PC-9 (cell line): Measurements from ENCODE around the gene AKAP5. TPM values are rescaled to one million over a fixed set of nuclear protein-coding genes. Genes with fewer than 3 reads are reported as not detected.

Source experiments
- BruUV-seq: library from RNA; stranded (reverse); fragments of 400-500 nt; replicated peaks from 2 replicates; lab custom pipeline; 2021; lab: Mats Ljungman, UMichigan
- CTCF ChIA-PET: fragments of 300-600 bp; sonication (Branson Sonifier 250); formaldehyde crosslinking; loops from one replicate; lab custom pipeline; 2022; ENCODE audit warnings: antibody characterized with exemption; lab: Charles Lee
- POLR2A ChIA-PET: fragments of 300-600 bp; sonication (Branson Sonifier 250); formaldehyde crosslinking; loops from one replicate; lab custom pipeline; 2022; ENCODE audit warnings: antibody characterized with exemption; ENCODE audit not compliant: unreplicated experiment; lab: Charles Lee
- DNase-seq, 2 experiments: peaks; one replicate each; pipeline versions ENCODE4 v3.0.0 to v3.0.0-alpha.2; 2015 to 2022; ENCODE audit warnings: mixed read lengths in 1 of 2
- H2AFZ ChIP-seq: fragments of 200-600 bp; sonication (generic); 2 replicates; pipeline ENCODE4 v1.8.1; 2017; ENCODE audit warnings: antibody characterized with exemption
- H3F3A ChIP-seq: fragments of 200-600 bp; sonication (generic); 2 replicates; pipeline ENCODE4 v1.8.1; 2017; ENCODE audit warnings: antibody characterized with exemption, mild to moderate bottlenecking, low read depth; ENCODE audit not compliant: insufficient read depth
- H3K27ac ChIP-seq: fragments of 200-600 bp; sonication (generic); 2 replicates; pipeline ENCODE4 v1.6.1; 2016; ENCODE audit warnings: mixed run types
- H3K27me3 ChIP-seq: fragments of 200-600 bp; sonication (generic); 2 replicates; pipeline ENCODE4 v1.6.1; 2016; ENCODE audit warnings: low read depth, mixed run types; ENCODE audit not compliant: insufficient read depth
- H3K36me3 ChIP-seq: fragments of 200-600 bp; sonication (generic); 2 replicates; pipeline ENCODE4 v1.6.1; 2016; ENCODE audit warnings: low read depth, mixed run types
- H3K4me1 ChIP-seq: fragments of 200-600 bp; sonication (generic); replicated peaks from 2 replicates; pipeline ENCODE4 v1.6.1; 2016; ENCODE audit warnings: mixed run types; ENCODE audit not compliant: insufficient read depth
- H3K4me2 ChIP-seq: fragments of 200-600 bp; sonication (generic); 2 replicates; pipeline ENCODE4 v1.6.1; 2017; ENCODE audit warnings: mixed run types
- H3K4me3 ChIP-seq: fragments of 200-600 bp; sonication (generic); 2 replicates; pipeline ENCODE4 v1.6.1; 2016; ENCODE audit warnings: mixed run types
- H3K79me2 ChIP-seq: fragments of 200-600 bp; sonication (generic); 2 replicates; pipeline ENCODE4 v1.6.1; 2017; ENCODE audit warnings: low read depth, mixed run types
- H3K9me2 ChIP-seq: fragments of 200-600 bp; sonication (generic); 2 replicates; pipeline ENCODE4 v1.8.1; 2017; ENCODE audit warnings: mild to moderate bottlenecking; ENCODE audit not compliant: insufficient read depth
- H3K9me3 ChIP-seq: fragments of 200-600 bp; sonication (generic); 2 replicates; pipeline ENCODE4 v1.8.1; 2016; ENCODE audit warnings: low read depth; ENCODE audit not compliant: insufficient read depth
- H4K20me1 ChIP-seq: fragments of 200-600 bp; sonication (generic); 2 replicates; pipeline ENCODE4 v1.8.1; 2017; ENCODE audit not compliant: insufficient read depth
- CTCF ChIP-seq: fragments of 200-600 bp; sonication (generic); conservative IDR thresholded peaks from 2 replicates; pipeline ENCODE4 v1.6.1; 2017; ENCODE audit warnings: mixed run types, antibody characterized with exemption, mild to moderate bottlenecking, moderate library complexity
- EZH2 ChIP-seq: fragments of 200-600 bp; sonication (generic); IDR thresholded peaks from 2 replicates; pipeline ENCODE4 v1.8.0; 2017; ENCODE audit warnings: antibody characterized with exemption, low read depth
- intact Hi-C: fragments of 100-400 bp; cut with micrococcal nuclease; formaldehyde crosslinking; loops from one replicate; pipeline ENCODE4 v1.10.0; 2022; ENCODE audit not compliant: unreplicated experiment
- total RNA-seq: library from RNA; stranded (reverse); gene quantifications from 2 replicates; pipeline ENCODE4 v1.2.3, GENCODE V29; 2021

The AKAP5 gene
- total RNA-seq, 1 experiment from 2014 or later = 0.72 TPM

GRCh38 chr14:64450255-64450654 is 15.0 kb upstream of the AKAP5 start:
- ChIA-PET CTCF (no interaction called here), POLR2A (no interaction called here)
- H3K36me3 ChIP-seq = peaks cover 31% of the 10 kb centered on the region; the same call in 1 of the 2 replicates
- H3K4me3 ChIP-seq = no peak overlapping the region
- H3K4me2 ChIP-seq = no peak overlapping the region
- H3K27me3 ChIP-seq = no peaks in the 10 kb centered on the region
- H4K20me1 ChIP-seq = no peaks in the 10 kb centered on the region
- TF ChIP-seq CTCF (no peak), EZH2 (no peak)
- 0 out of 2 replicates have a peak, but pooled peaks cover 2% of the 10 kb centered on the region for H3F3A ChIP-seq
- intact Hi-C loops = no loop called here
- BruUV-seq = no TSS peak
- H2AFZ ChIP-seq = no peak overlapping the region
- no peaks in the 10 kb centered on the region for H3K9me3 ChIP-seq
- no peaks in the 10 kb centered on the region for H3K9me2 ChIP-seq
- H3K79me2 ChIP-seq = no peaks in the 10 kb centered on the region
- no peak overlapping the region for H3K27ac ChIP-seq
- DNase-seq = no peak
- H3K4me1 ChIP-seq = no peaks in the 10 kb centered on the region

- H3K36me3 ChIP-seq = peaks cover 40% of the 10 kb centered on the region
- no TSS peak for BruUV-seq
These were observed 10.6 kb upstream of the AKAP5 start for GRCh38 chr14:64454671-64455070.

GRCh38 chr14:64459405-64460136 is 5.7 kb upstream of the AKAP5 start:
- no peak overlapping the region for H3K27ac ChIP-seq
- intact Hi-C loops = no loop called here
- no peak overlapping the region for H3K4me2 ChIP-seq
- H3K4me1 ChIP-seq = peaks cover 3% of the 10 kb centered on the region; the same call in 1 of the 2 replicates
- ChIA-PET CTCF (interaction anchor here (0.6 kb wide), 1 partner anchor 122 kb away, joined by 4 read pairs; no protein-coding TSS in a partner anchor), POLR2A (no interaction called here)
- BruUV-seq = no TSS peak
- H3K9me3 ChIP-seq = no peaks in the 10 kb centered on the region
- peaks cover 19% of the 10 kb centered on the region; the same call in 1 of the 2 replicates for H3F3A ChIP-seq
- no peak overlapping the region for H3K4me3 ChIP-seq
- no peak overlapping the region for H2AFZ ChIP-seq
- H3K79me2 ChIP-seq = no peaks in the 10 kb centered on the region
- TF ChIP-seq EZH2 = no peak
- no peak for TF ChIP-seq CTCF
- H4K20me1 ChIP-seq = no peaks in the 10 kb centered on the region
- no peak for DNase-seq
- H3K27me3 ChIP-seq = no peaks in the 10 kb centered on the region
- peaks cover 16% of the 10 kb centered on the region for H3K36me3 ChIP-seq
- no peaks in the 10 kb centered on the region for H3K9me2 ChIP-seq

More at GRCh38 chr14:64454671-64455070, 10.6 kb upstream of the AKAP5 start:
- Histone ChIP-seq H3K9me2 (no peaks in the 10 kb centered on the region), H3K79me2 (no peaks in the 10 kb centered on the region), H3K4me1 (no peaks in the 10 kb centered on the region), H3K9me3 (no peaks in the 10 kb centered on the region), H3F3A (no peaks in the 10 kb centered on the region), H3K4me3 (no peak overlapping the region), H2AFZ (no peak overlapping the region), H4K20me1 (no peaks in the 10 kb centered on the region), H3K27ac (no peak overlapping the region), H3K4me2 (no peak overlapping the region), H3K27me3 (no peaks in the 10 kb centered on the region)
- POLR2A ChIA-PET = no interaction called here
- TF ChIP-seq CTCF (no peak), EZH2 (no peak)
- CTCF ChIA-PET = no interaction called here
- intact Hi-C loops = no loop called here
- DNase-seq = no peak
